IMR-90 (cell line): ENCODE data around the gene EPN2. TPM values are rescaled to one million over a fixed set of nuclear protein-coding genes. Genes with fewer than 3 reads are reported as not detected.

Experiments
- ATAC-seq: fragments of 200-7000 bp; cut with Tn5 transposase; 2 replicates; pipeline ENCODE4 v1.9.1; 2020; ENCODE audit warnings: low read depth, mild to moderate bottlenecking, moderate library complexity
- BruUV-seq: library from RNA; stranded (reverse); fragments of 400-500 nt; replicated peaks from 2 replicates; lab custom pipeline; 2021; lab: Mats Ljungman, UMichigan
- CTCF ChIA-PET: fragments of 300-600 bp; formaldehyde crosslinking; extraction: SDS; loops from one replicate; lab custom pipeline; 2021; ENCODE audit warnings: antibody characterized with exemption; lab: Yijun Ruan, JAX
- POLR2A ChIA-PET: fragments of 300-600 bp; sonication (Branson Sonifier 250); formaldehyde crosslinking; loops from one replicate; lab custom pipeline; 2022; ENCODE audit warnings: antibody characterized with exemption; ENCODE audit not compliant: unreplicated experiment; lab: Charles Lee
- DNase-seq: peaks from one replicate; pipeline ENCODE4 v3.0.0; 2013
- H2AFZ ChIP-seq: replicated peaks from 2 replicates; pipeline ENCODE3; 2013; ENCODE audit warnings: low read length, mild to moderate bottlenecking; ENCODE audit not compliant: poor library complexity
- H2AK5ac ChIP-seq: 2 replicates; pipeline ENCODE4 v1.6.1; 2013; ENCODE audit warnings: low read depth, low read length, inconsistent platforms
- H2AK9ac ChIP-seq: replicated peaks from 2 replicates; pipeline ENCODE3; 2013; ENCODE audit warnings: mild to moderate bottlenecking, low read depth, low read length, moderate library complexity; ENCODE audit not compliant: poor library complexity
- H2BK120ac ChIP-seq: 2 replicates; pipeline ENCODE4 v1.6.1; 2013; ENCODE audit warnings: low read depth, low read length, inconsistent platforms
- H2BK15ac ChIP-seq: 3 replicates; pipeline ENCODE4 v1.6.1; 2013; ENCODE audit warnings: low read depth, low read length, inconsistent platforms
- H2BK20ac ChIP-seq: 2 replicates; pipeline ENCODE4 v1.6.1; 2013; ENCODE audit warnings: low read depth, mild to moderate bottlenecking, inconsistent platforms, low read length, moderate library complexity
- H2BK5ac ChIP-seq: 2 replicates; pipeline ENCODE4 v1.6.1; 2013; ENCODE audit warnings: mild to moderate bottlenecking, low read depth, low read length, inconsistent platforms; ENCODE audit not compliant: poor library complexity, severe bottlenecking
- H3K14ac ChIP-seq: replicated peaks from 2 replicates; pipeline ENCODE4 v1.6.1; 2013; ENCODE audit warnings: low read depth, low read length, inconsistent platforms
- H3K18ac ChIP-seq: 2 replicates; pipeline ENCODE4 v1.6.1; 2013; ENCODE audit warnings: low read depth, low read length, control low read depth
- H3K23ac ChIP-seq: 2 replicates; pipeline ENCODE4 v1.6.1; 2013; ENCODE audit warnings: low read depth, low read length, inconsistent platforms
- H3K27ac ChIP-seq: 2 replicates; pipeline ENCODE4 v1.5.1; 2013; ENCODE audit warnings: mild to moderate bottlenecking, control low read depth, low read length; ENCODE audit not compliant: insufficient read depth
- H3K27me3 ChIP-seq: 2 replicates; pipeline ENCODE4 v1.6.1; 2013; ENCODE audit warnings: low read length; ENCODE audit not compliant: control insufficient read depth, insufficient read depth
- H3K36me3 ChIP-seq: 2 replicates; pipeline ENCODE4 v1.6.1; 2013; ENCODE audit warnings: low read length, mixed read lengths; ENCODE audit not compliant: control insufficient read depth, insufficient read depth
- H3K4ac ChIP-seq: 2 replicates; pipeline ENCODE4 v1.6.1; 2013; ENCODE audit warnings: low read depth, low read length, inconsistent platforms
- H3K4me1 ChIP-seq: 2 replicates; pipeline ENCODE4 v1.6.1; 2013; ENCODE audit warnings: low read length, mixed read lengths; ENCODE audit not compliant: control insufficient read depth, insufficient read depth
- H3K4me2 ChIP-seq: 2 replicates; pipeline ENCODE4 v1.6.1; 2013; ENCODE audit warnings: low read depth, mild to moderate bottlenecking, control low read depth, low read length, moderate library complexity
- H3K4me3 ChIP-seq: 2 replicates; pipeline ENCODE4 v1.5.1; 2013; ENCODE audit warnings: low read depth, mild to moderate bottlenecking, control low read depth, low read length, moderate library complexity; ENCODE audit not compliant: insufficient read depth
- H3K56ac ChIP-seq: 2 replicates; pipeline ENCODE4 v1.6.1; 2013; ENCODE audit warnings: low read length, inconsistent platforms; ENCODE audit not compliant: insufficient read depth; ENCODE audit errors: extremely low read depth
- H3K79me1 ChIP-seq, 2 experiments: 2 replicates each; pipeline ENCODE4 v1.6.1; 2013; ENCODE audit warnings: low read length in 2 of 2, inconsistent platforms in 1 of 2, low read depth in 1 of 2
- H3K9ac ChIP-seq: 2 replicates; pipeline ENCODE4 v1.6.1; 2013; ENCODE audit warnings: low read depth, low read length, control low read depth
- H3K9me1 ChIP-seq: 2 replicates; pipeline ENCODE4 v1.6.1; 2013; ENCODE audit warnings: low read length, inconsistent platforms; ENCODE audit not compliant: insufficient read depth
- H3K9me3 ChIP-seq: 2 replicates; pipeline ENCODE4 v1.6.1; 2013; ENCODE audit warnings: low read length; ENCODE audit not compliant: control insufficient read depth, insufficient read depth
- H4K20me1 ChIP-seq: 2 replicates; pipeline ENCODE4 v1.6.1; 2013; ENCODE audit warnings: low read length, inconsistent platforms; ENCODE audit not compliant: insufficient read depth
- H4K5ac ChIP-seq: 2 replicates; pipeline ENCODE4 v1.6.1; 2013; ENCODE audit warnings: mild to moderate bottlenecking, low read depth, low read length, control low read depth
- H4K8ac ChIP-seq, 2 experiments: 2 replicates each; pipeline ENCODE4 v1.6.1; 2013; ENCODE audit warnings: low read depth in 2 of 2, low read length in 2 of 2, control low read depth in 1 of 2, inconsistent platforms in 1 of 2
- H4K91ac ChIP-seq: 2 replicates; pipeline ENCODE4 v1.6.1; 2013; ENCODE audit warnings: low read depth, low read length, inconsistent platforms; ENCODE audit not compliant: insufficient read depth
- BHLHE40 ChIP-seq: fragments of 150-350 bp; IDR thresholded peaks from 2 replicates; pipeline ENCODE4 v1.6.1; 2016; ENCODE audit warnings: mild to moderate bottlenecking, low read depth, low read length
- CEBPB ChIP-seq: IDR thresholded peaks from 2 replicates; pipeline ENCODE4 v1.6.1; 2012; ENCODE audit warnings: low read depth, low read length, improper control_type of control experiment
- CHD1 ChIP-seq: IDR thresholded peaks from 2 replicates; pipeline ENCODE4 v1.6.1; 2012; ENCODE audit warnings: low read depth, low read length, improper control_type of control experiment
- FOS ChIP-seq: fragments of 150-350 bp; IDR thresholded peaks from 2 replicates; pipeline ENCODE4 v1.6.1; 2016; ENCODE audit warnings: low read depth, low read length
- MAZ ChIP-seq: IDR thresholded peaks from 2 replicates; pipeline ENCODE4 v1.6.1; 2012; ENCODE audit warnings: low read depth, mild to moderate bottlenecking, low read length, improper control_type of control experiment, moderate library complexity, borderline replicate concordance
- MXI1 ChIP-seq: IDR thresholded peaks from 2 replicates; pipeline ENCODE4 v1.6.1; 2012; ENCODE audit warnings: low read depth, mild to moderate bottlenecking, low read length, moderate library complexity, borderline replicate concordance
- NFE2L2 ChIP-seq: fragments of 150-350 bp; IDR thresholded peaks from 2 replicates; pipeline ENCODE4 v1.6.1; 2016; ENCODE audit warnings: low read depth, mild to moderate bottlenecking, low read length
- POLR2A ChIP-seq: IDR thresholded peaks from 2 replicates; pipeline ENCODE4 v1.6.1; 2012; ENCODE audit warnings: mild to moderate bottlenecking, low read depth, low read length
- RAD21 ChIP-seq: IDR thresholded peaks from 2 replicates; pipeline ENCODE4 v1.6.1; 2012; ENCODE audit warnings: low read length, improper control_type of control experiment
- RCOR1 ChIP-seq: IDR thresholded peaks from 2 replicates; pipeline ENCODE4 v1.6.1; 2012; ENCODE audit warnings: mild to moderate bottlenecking, low read length, improper control_type of control experiment; ENCODE audit not compliant: insufficient replicate concordance
- RFX5 ChIP-seq: IDR thresholded peaks from 2 replicates; pipeline ENCODE4 v1.8.0; 2012; ENCODE audit warnings: low read depth, mild to moderate bottlenecking, low read length, moderate library complexity
- SMC3 ChIP-seq: fragments of 150-350 bp; IDR thresholded peaks from 2 replicates; pipeline ENCODE4 v1.6.1; 2016; ENCODE audit warnings: low read depth, mild to moderate bottlenecking, antibody characterized with exemption, low read length, moderate library complexity
- USF2 ChIP-seq: fragments of 150-350 bp; IDR thresholded peaks from 2 replicates; pipeline ENCODE4 v1.6.1; 2017; ENCODE audit warnings: mild to moderate bottlenecking, antibody characterized with exemption, low read length, low read depth
- WGBS, 2 experiments: methylation state at CpG; one replicate each; pipeline versions ENCODE4 v1.1.5 to v1.1.7; 2013; ENCODE audit warnings: missing lambda C conversion rate in 2 of 2; ENCODE audit not compliant: insufficient read length in 1 of 2; ENCODE audit errors: extremely low coverage in 2 of 2; 5-methylcytosine and 5-hydroxymethylcytosine counted together
- dilution Hi-C: fragments of 300-500 bp; cut with HindIII; formaldehyde crosslinking; loops from one replicate; pipeline ENCODE4 v1.14.3; 2018; ENCODE audit warnings: low sequenced_read_pairs; ENCODE audit not compliant: unreplicated experiment
- in situ Hi-C: fragments of 300-500 bp; cut with MboI; formaldehyde crosslinking; loops from 3 replicates; pipeline ENCODE4 v1.14.3; 2019; ENCODE audit warnings: low sequenced_read_pairs, inconsistent platforms, mixed read lengths
- intact Hi-C: fragments of 100-400 bp; cut with micrococcal nuclease; formaldehyde crosslinking; loops from 2 replicates; pipeline ENCODE4 v1.10.0; 2022
- polyA plus RNA-seq, 3 experiments: library from polyadenylated mRNA; depleted of rRNA; stranded (reverse); fragments of >200 nt; gene quantifications; 2 replicates each; pipeline ENCODE4 v1.2.3, GENCODE V29; 2012; ENCODE audit warnings: low replicate concordance in 1 of 3
- total RNA-seq: library from RNA; depleted of rRNA; stranded (reverse); fragments of >200 nt; gene quantifications from 2 replicates; pipeline ENCODE4 v1.2.3, GENCODE V29; 2012
- TF ChIP-seq, protein P1 (sequence below): fragments of 150-350 bp; IDR thresholded peaks from 2 replicates; pipeline ENCODE4 v1.6.1; 2016; ENCODE audit warnings: low read depth, mild to moderate bottlenecking, low read length, moderate library complexity, borderline replicate concordance
- TF ChIP-seq, protein P2 (sequence below): conservative IDR thresholded peaks from 2 replicates; pipeline ENCODE4 v1.5.1; 2012; ENCODE audit warnings: mild to moderate bottlenecking, low read depth, low read length, improper control_type of control experiment

EPN2 gene
- total and polyA plus RNA-seq, 2 of the 4 experiments (the other 2 are of a cell fraction): 14.9 to 25.3 TPM

DNA sequence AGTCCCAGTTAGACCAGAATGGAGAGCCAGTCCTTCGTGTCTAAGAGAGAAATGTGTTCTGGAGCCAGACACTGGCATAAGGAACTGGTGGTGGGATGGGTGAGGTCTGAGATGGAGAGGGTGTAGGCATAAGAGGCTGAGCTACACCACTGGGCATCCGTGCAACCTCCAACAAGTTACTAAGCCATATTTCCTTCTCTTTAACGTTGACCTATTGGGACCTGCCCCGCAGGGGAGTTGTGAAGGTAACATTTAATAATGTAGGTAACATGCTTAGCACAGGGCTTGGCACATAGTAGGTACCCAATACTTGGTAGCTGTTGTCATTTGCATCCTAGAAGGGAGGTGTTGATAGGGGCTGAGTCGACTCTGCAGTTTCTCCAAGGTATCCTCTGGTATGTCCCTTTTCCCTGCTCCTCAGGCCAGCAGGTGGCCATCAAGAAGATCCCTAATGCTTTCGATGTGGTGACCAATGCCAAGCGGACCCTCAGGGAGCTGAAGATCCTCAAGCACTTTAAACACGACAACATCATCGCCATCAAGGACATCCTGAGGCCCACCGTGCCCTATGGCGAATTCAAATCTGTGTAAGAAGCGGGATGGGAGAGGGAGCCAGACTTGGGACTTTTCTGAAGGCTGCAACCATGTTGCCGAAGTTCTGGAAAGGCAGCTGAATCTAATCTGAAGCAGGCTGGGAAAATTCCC lies 142.3 kb downstream of the EPN2 start:
- Histone ChIP-seq H3K36me3 (peaks cover 46% of the 10 kb centered on the region), H3K4me3 (peak overlapping the region; percentile 72), H2AFZ (no peak overlapping the region), H4K8ac (no peak overlapping the region; a peak in 2 of 4 replicates), H3K9me3 (no peaks in the 10 kb centered on the region), H3K23ac (peak overlapping the region; percentile 49), H3K9me1 (peaks cover 31% of the 10 kb centered on the region), H2BK120ac (no peak overlapping the region), H3K79me1 (peaks cover 32 to 66% of the 10 kb centered on the region in 2 experiments), H2BK20ac (no peak overlapping the region), H3K56ac (peak overlapping the region; percentile 73; the same call in 1 of the 2 replicates), H2AK9ac (peak overlapping the region; percentile 99), H3K14ac (peak overlapping the region; percentile 74), H2AK5ac (peak overlapping the region; percentile 83), H3K4ac (peak overlapping the region; percentile 86), H3K27me3 (no peaks in the 10 kb centered on the region), H2BK5ac (peak overlapping the region; percentile 64), H4K5ac (peak overlapping the region; percentile 32; the same call in 1 of the 2 replicates), H3K4me2 (peak overlapping the region; percentile 74), H4K91ac (peak overlapping the region; percentile 66; the same call in 1 of the 2 replicates), H4K20me1 (peaks cover 27% of the 10 kb centered on the region), H3K9ac (peak overlapping the region; percentile 90), H2BK15ac (no peak overlapping the region), H3K18ac (no peak overlapping the region), H3K4me1 (peaks cover 25% of the 10 kb centered on the region), H3K27ac (peak overlapping the region; percentile 85)
- ChIA-PET CTCF (no interaction called here), POLR2A (no interaction called here)
- dilution Hi-C loops: no loop called here
- BruUV-seq: no TSS peak
- WGBS, 2 experiments: 96% methylated on average over 5 of the region's 13 CpGs; no CpG with 5 or more reads in 1 of the 2 experiments
- intact Hi-C loops: loop anchor here (5.0 kb wide), 2 partner anchors 383 to 508 kb away; no protein-coding TSS in a partner anchor
- ATAC-seq: no peak
- in situ Hi-C loops: no loop called here
- DNase-seq: no peak
- TF ChIP-seq RAD21 (no peak), NFE2L2 (no peak), CEBPB (no peak), CHD1 (no peak), FOS (no peak), RFX5 (no peak), POLR2A (no peak), SMC3 (no peak), BHLHE40 (no peak), MXI1 (no peak), RCOR1 (no peak), USF2 (no peak), MAZ (no peak)
- TF ChIP-seq, protein P1, sequence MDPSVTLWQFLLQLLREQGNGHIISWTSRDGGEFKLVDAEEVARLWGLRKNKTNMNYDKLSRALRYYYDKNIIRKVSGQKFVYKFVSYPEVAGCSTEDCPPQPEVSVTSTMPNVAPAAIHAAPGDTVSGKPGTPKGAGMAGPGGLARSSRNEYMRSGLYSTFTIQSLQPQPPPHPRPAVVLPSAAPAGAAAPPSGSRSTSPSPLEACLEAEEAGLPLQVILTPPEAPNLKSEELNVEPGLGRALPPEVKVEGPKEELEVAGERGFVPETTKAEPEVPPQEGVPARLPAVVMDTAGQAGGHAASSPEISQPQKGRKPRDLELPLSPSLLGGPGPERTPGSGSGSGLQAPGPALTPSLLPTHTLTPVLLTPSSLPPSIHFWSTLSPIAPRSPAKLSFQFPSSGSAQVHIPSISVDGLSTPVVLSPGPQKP: no peak
- TF ChIP-seq, protein P2, sequence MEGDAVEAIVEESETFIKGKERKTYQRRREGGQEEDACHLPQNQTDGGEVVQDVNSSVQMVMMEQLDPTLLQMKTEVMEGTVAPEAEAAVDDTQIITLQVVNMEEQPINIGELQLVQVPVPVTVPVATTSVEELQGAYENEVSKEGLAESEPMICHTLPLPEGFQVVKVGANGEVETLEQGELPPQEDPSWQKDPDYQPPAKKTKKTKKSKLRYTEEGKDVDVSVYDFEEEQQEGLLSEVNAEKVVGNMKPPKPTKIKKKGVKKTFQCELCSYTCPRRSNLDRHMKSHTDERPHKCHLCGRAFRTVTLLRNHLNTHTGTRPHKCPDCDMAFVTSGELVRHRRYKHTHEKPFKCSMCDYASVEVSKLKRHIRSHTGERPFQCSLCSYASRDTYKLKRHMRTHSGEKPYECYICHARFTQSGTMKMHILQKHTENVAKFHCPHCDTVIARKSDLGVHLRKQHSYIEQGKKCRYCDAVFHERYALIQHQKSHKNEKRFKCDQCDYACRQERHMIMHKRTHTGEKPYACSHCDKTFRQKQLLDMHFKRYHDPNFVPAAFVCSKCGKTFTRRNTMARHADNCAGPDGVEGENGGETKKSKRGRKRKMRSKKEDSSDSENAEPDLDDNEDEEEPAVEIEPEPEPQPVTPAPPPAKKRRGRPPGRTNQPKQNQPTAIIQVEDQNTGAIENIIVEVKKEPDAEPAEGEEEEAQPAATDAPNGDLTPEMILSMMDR: no peak
